T-helper 22 cell (primary cell): Measurements from ENCODE around the gene CC2D1A.
"Not testable (repeated sequence)": the region's sequence is repeated elsewhere in the genome, so short reads cannot be mapped to it uniquely, and the experiment has no call there.

Experiments used
- DNase-seq: peaks from one replicate; pipeline ENCODE4 v3.0.0-alpha.2; 2020; ENCODE audit warnings: low read depth

The CC2D1A gene

GRCh38 chr19:13908674-13909073 lies 2.7 kb downstream of the CC2D1A start:
- DNase-seq = no peak

DNA sequence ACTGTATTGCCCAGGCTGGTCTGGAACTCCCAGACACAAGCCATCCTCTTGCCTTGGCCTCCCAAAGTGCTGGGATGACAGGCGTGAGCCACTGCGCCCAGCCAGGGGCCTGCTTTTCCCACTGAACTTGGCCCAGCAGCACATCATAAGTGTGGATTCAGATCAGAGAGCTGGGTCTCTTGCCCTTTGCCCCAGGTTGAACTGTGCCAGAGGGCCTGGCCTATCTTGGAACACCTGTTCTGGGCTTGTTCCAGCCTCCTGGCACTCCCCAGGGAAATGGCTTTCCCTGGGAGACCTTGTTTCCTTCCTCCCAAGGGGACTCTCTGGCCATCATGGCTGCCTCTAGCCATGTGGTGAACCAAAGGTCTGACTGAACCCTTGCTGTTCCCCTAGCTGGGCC lies 3.4 kb downstream of the CC2D1A start:
- DNase-seq = no peak

GRCh38 chr19:13913352-13913751 lies 7.4 kb downstream of the CC2D1A start:
- no peak for DNase-seq

GRCh38 chr19:13914777-13915176 lies 8.8 kb downstream of the CC2D1A start:
- DNase-seq = no peak

- no peak for DNase-seq
These were observed 11.9 kb downstream of the CC2D1A start for GRCh38 chr19:13917888-13918406.

GRCh38 chr19:13918726-13919411 lies 12.9 kb downstream of the CC2D1A start:
- no peak for DNase-seq

- no peak for DNase-seq
These were observed 14.5 kb downstream of the CC2D1A start for GRCh38 chr19:13920524-13920923.

GRCh38 chr19:13920940-13921747 lies 15.1 kb downstream of the CC2D1A start:
- DNase-seq = no peak

DNA sequence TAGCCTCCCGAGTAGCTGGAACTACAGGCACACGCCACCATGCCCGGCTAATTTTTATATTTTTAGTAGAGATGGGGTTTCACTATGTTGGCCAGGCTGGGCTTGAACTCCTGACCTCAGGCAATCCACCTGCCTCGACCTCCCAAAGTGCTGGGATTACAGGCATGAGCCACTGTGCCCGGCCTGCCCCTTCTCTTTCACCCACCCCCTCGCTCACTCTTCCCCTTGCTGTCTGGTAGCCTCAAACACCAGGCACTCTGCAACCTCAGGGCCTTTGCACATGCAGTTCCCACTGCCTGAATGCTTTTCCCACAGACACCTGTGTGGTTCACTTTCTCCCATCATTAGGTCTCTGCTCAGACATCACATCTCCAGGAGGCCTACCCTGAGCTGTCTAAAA lies 16.1 kb downstream of the CC2D1A start:
- DNase-seq = not testable (repeated sequence)

DNA sequence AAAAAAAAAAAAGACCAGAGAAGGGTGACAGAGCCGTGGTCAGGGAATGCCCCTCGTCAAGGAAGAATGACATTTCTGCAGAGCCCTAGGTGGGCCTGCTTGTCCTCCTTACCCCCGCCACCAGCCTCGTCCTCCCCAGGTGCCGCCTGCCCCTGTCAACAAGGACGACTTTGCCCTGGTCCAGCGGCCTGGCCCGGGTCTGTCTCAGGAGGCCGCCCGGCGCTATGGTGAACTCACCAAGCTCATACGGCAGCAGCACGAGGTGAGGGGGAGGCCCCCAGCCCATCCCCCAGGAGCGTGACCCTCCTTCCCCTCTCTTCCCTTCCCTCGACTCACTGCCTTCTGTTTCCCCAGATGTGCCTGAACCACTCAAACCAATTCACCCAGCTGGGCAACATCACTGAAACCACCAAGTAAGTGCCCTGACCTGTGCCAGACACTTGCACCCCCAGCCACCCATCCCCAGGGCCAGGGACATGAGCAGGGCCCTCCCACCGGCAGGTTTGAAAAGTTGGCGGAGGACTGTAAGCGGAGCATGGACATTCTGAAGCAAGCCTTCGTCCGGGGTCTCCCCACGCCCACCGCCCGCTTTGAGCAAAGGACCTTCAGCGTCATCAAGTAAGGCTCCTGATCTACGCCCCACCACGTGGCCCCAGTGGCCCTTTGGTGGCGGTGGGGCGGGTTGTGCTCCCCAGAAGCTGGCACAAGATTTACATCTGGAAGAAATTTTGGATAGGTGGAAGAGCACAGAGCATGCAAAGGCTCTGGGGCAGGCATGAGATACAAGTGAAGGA lies 17.4 kb downstream of the CC2D1A start:
- no peak for DNase-seq

- DNase-seq = no peak
These were observed 20.0 kb downstream of the CC2D1A start for GRCh38 chr19:13926010-13926409.

- no peak for DNase-seq
These were observed 20.7 kb downstream of the CC2D1A start for GRCh38 chr19:13926715-13927114.

DNA sequence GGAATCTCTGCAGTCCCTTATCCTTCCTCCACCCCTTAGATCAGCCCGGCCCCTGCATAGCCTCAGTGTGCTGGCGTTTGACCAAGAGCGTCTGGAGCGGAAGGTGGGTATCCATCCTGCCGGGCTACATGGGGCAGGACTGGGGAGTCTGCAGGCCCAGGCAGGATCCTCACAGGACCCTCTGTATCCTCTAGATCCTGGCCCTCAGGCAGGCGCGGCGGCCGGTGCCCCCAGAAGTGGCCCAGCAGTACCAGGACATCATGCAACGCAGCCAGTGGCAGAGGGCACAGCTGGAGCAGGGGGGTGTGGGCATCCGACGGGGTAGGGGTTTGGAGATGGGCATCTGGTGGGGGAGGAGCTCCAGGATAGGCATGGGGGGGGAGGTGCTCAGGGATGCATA lies 23.3 kb downstream of the CC2D1A start:
- no peak for DNase-seq

DNA sequence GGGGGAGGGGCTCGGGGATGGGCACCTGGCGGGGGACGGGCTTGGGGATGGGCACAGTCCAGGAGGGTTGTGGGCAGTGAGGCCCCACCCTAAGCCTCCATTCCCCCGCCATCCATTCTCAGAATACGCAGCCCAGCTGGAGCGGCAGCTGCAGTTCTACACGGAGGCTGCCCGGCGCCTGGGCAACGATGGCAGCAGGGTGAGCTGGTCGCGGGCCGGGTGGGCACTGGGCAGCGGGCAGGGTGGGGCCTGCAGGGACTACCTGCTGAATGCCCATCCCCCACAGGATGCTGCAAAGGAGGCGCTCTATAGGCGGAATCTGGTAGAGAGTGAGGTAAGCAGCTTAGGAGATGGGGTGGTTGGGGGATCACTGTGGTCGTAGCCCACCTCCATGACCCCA lies 24.0 kb downstream of the CC2D1A start:
- DNase-seq = no peak

GRCh38 chr19:13930402-13930801 lies 24.4 kb downstream of the CC2D1A start:
- no peak for DNase-seq

GRCh38 chr19:13931391-13932148 lies 25.6 kb downstream of the CC2D1A start:
- DNase-seq = no peak

- DNase-seq = no peak
These were observed 26.2 kb downstream of the CC2D1A start for GRCh38 chr19:13932149-13932637.

DNA sequence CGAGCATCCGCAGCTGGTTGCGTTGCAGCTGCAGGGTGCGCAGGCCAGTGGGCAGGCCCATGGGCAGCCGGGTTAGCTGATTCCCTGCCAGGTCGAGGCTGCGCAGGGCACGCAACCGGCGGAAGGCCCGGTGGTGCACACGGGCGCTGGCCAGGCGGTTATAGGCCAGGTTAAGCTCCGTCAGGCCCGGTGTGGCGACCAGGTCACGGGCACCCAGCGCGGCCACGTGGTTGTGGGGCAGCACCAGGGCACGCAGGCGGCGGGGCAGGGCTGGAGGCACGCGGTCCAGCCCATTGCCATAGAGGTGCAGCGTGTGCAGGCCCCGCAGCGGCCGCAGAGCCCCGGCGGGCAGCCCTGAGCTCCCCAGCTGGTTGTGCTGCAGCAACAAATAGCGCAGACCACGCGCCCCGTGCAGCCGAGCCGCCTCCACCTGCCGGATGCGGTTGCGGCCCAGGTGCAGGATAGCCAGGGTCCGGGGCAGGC lies 27.0 kb downstream of the CC2D1A start:
- DNase-seq = no peak

- no peak for DNase-seq
These were observed 28.7 kb downstream of the CC2D1A start for GRCh38 chr19:13934785-13935109.

DNA sequence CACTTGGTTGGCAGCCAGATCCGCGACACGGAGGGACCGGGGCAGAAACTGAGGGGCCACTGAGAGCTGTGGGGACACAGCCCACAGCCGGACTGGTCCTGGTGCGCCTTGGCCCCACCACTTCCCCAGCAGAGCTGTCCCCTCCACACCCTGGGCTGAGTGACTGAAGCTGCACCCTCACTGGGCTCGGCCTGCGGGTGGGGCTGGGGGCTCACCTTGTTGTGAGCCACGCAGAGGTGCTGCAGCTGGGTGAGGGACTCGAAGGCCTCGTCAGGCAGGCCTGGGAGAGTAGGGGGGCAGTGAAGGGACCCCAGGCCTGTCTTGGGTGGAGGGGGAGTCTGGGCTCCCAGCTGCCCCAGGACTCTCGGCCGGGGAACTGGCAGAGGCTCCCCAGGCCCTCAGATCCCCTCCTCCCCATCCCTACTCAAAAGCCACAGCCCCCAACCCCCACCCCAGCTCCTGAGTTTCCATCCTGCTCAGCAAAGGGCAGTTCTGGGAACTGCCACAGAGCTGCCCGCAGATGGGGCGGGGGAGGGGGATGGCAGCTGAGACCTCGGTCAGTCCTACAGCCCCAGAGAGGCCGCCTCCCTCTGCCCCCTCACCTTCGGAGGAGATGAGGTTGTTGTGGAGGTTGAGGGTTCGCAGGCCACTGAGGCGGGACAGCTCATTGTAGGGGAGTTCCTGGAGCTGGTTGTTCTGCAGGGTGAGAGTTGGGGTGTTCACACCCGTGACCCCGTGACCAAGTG lies 29.9 kb downstream of the CC2D1A start:
- DNase-seq = no peak
